IMR-90 (cell line): ENCODE measurements around the gene NTNG2. TPM values are rescaled to one million over a fixed set of nuclear protein-coding genes. Genes with fewer than 3 reads are reported as not detected.

Source experiments
- ATAC-seq: fragments of 200-7000 bp; cut with Tn5 transposase; 2 replicates; pipeline ENCODE4 v1.9.1; 2020; ENCODE audit warnings: low read depth, mild to moderate bottlenecking, moderate library complexity
- BruUV-seq: library from RNA; stranded (reverse); fragments of 400-500 nt; replicated peaks from 2 replicates; lab custom pipeline; 2021; lab: Mats Ljungman, UMichigan
- CTCF ChIA-PET: fragments of 300-600 bp; formaldehyde crosslinking; extraction: SDS; loops from one replicate; lab custom pipeline; 2021; ENCODE audit warnings: antibody characterized with exemption; lab: Yijun Ruan, JAX
- POLR2A ChIA-PET: fragments of 300-600 bp; sonication (Branson Sonifier 250); formaldehyde crosslinking; loops from one replicate; lab custom pipeline; 2022; ENCODE audit warnings: antibody characterized with exemption; ENCODE audit not compliant: unreplicated experiment; lab: Charles Lee
- DNase-seq: peaks from one replicate; pipeline ENCODE4 v3.0.0; 2013
- H2AFZ ChIP-seq: replicated peaks from 2 replicates; pipeline ENCODE3; 2013; ENCODE audit warnings: low read length, mild to moderate bottlenecking; ENCODE audit not compliant: poor library complexity
- H2AK5ac ChIP-seq: 2 replicates; pipeline ENCODE4 v1.6.1; 2013; ENCODE audit warnings: low read depth, low read length, inconsistent platforms
- H2AK9ac ChIP-seq: replicated peaks from 2 replicates; pipeline ENCODE3; 2013; ENCODE audit warnings: mild to moderate bottlenecking, low read depth, low read length, moderate library complexity; ENCODE audit not compliant: poor library complexity
- H2BK120ac ChIP-seq: 2 replicates; pipeline ENCODE4 v1.6.1; 2013; ENCODE audit warnings: low read depth, low read length, inconsistent platforms
- H2BK15ac ChIP-seq: 3 replicates; pipeline ENCODE4 v1.6.1; 2013; ENCODE audit warnings: low read depth, low read length, inconsistent platforms
- H2BK20ac ChIP-seq: 2 replicates; pipeline ENCODE4 v1.6.1; 2013; ENCODE audit warnings: low read depth, mild to moderate bottlenecking, inconsistent platforms, low read length, moderate library complexity
- H2BK5ac ChIP-seq: 2 replicates; pipeline ENCODE4 v1.6.1; 2013; ENCODE audit warnings: mild to moderate bottlenecking, low read depth, low read length, inconsistent platforms; ENCODE audit not compliant: poor library complexity, severe bottlenecking
- H3K14ac ChIP-seq: replicated peaks from 2 replicates; pipeline ENCODE4 v1.6.1; 2013; ENCODE audit warnings: low read depth, low read length, inconsistent platforms
- H3K18ac ChIP-seq: 2 replicates; pipeline ENCODE4 v1.6.1; 2013; ENCODE audit warnings: low read depth, low read length, control low read depth
- H3K23ac ChIP-seq: 2 replicates; pipeline ENCODE4 v1.6.1; 2013; ENCODE audit warnings: low read depth, low read length, inconsistent platforms
- H3K27ac ChIP-seq: 2 replicates; pipeline ENCODE4 v1.5.1; 2013; ENCODE audit warnings: mild to moderate bottlenecking, control low read depth, low read length; ENCODE audit not compliant: insufficient read depth
- H3K27me3 ChIP-seq: 2 replicates; pipeline ENCODE4 v1.6.1; 2013; ENCODE audit warnings: low read length; ENCODE audit not compliant: control insufficient read depth, insufficient read depth
- H3K36me3 ChIP-seq: 2 replicates; pipeline ENCODE4 v1.6.1; 2013; ENCODE audit warnings: low read length, mixed read lengths; ENCODE audit not compliant: control insufficient read depth, insufficient read depth
- H3K4ac ChIP-seq: 2 replicates; pipeline ENCODE4 v1.6.1; 2013; ENCODE audit warnings: low read depth, low read length, inconsistent platforms
- H3K4me1 ChIP-seq: 2 replicates; pipeline ENCODE4 v1.6.1; 2013; ENCODE audit warnings: low read length, mixed read lengths; ENCODE audit not compliant: control insufficient read depth, insufficient read depth
- H3K4me2 ChIP-seq: 2 replicates; pipeline ENCODE4 v1.6.1; 2013; ENCODE audit warnings: low read depth, mild to moderate bottlenecking, control low read depth, low read length, moderate library complexity
- H3K4me3 ChIP-seq: 2 replicates; pipeline ENCODE4 v1.5.1; 2013; ENCODE audit warnings: low read depth, mild to moderate bottlenecking, control low read depth, low read length, moderate library complexity; ENCODE audit not compliant: insufficient read depth
- H3K56ac ChIP-seq: 2 replicates; pipeline ENCODE4 v1.6.1; 2013; ENCODE audit warnings: low read length, inconsistent platforms; ENCODE audit not compliant: insufficient read depth; ENCODE audit errors: extremely low read depth
- H3K79me1 ChIP-seq, 2 experiments: 2 replicates each; pipeline ENCODE4 v1.6.1; 2013; ENCODE audit warnings: low read length in 2 of 2, inconsistent platforms in 1 of 2, low read depth in 1 of 2
- H3K9ac ChIP-seq: 2 replicates; pipeline ENCODE4 v1.6.1; 2013; ENCODE audit warnings: low read depth, low read length, control low read depth
- H3K9me1 ChIP-seq: 2 replicates; pipeline ENCODE4 v1.6.1; 2013; ENCODE audit warnings: low read length, inconsistent platforms; ENCODE audit not compliant: insufficient read depth
- H3K9me3 ChIP-seq: 2 replicates; pipeline ENCODE4 v1.6.1; 2013; ENCODE audit warnings: low read length; ENCODE audit not compliant: control insufficient read depth, insufficient read depth
- H4K20me1 ChIP-seq: 2 replicates; pipeline ENCODE4 v1.6.1; 2013; ENCODE audit warnings: low read length, inconsistent platforms; ENCODE audit not compliant: insufficient read depth
- H4K5ac ChIP-seq: 2 replicates; pipeline ENCODE4 v1.6.1; 2013; ENCODE audit warnings: mild to moderate bottlenecking, low read depth, low read length, control low read depth
- H4K8ac ChIP-seq, 2 experiments: 2 replicates each; pipeline ENCODE4 v1.6.1; 2013; ENCODE audit warnings: low read depth in 2 of 2, low read length in 2 of 2, control low read depth in 1 of 2, inconsistent platforms in 1 of 2
- H4K91ac ChIP-seq: 2 replicates; pipeline ENCODE4 v1.6.1; 2013; ENCODE audit warnings: low read depth, low read length, inconsistent platforms; ENCODE audit not compliant: insufficient read depth
- BHLHE40 ChIP-seq: fragments of 150-350 bp; IDR thresholded peaks from 2 replicates; pipeline ENCODE4 v1.6.1; 2016; ENCODE audit warnings: mild to moderate bottlenecking, low read depth, low read length
- CEBPB ChIP-seq: IDR thresholded peaks from 2 replicates; pipeline ENCODE4 v1.6.1; 2012; ENCODE audit warnings: low read depth, low read length, improper control_type of control experiment
- CHD1 ChIP-seq: IDR thresholded peaks from 2 replicates; pipeline ENCODE4 v1.6.1; 2012; ENCODE audit warnings: low read depth, low read length, improper control_type of control experiment
- CTCF ChIP-seq: conservative IDR thresholded peaks from 2 replicates; pipeline ENCODE4 v1.5.1; 2012; ENCODE audit warnings: mild to moderate bottlenecking, low read depth, low read length, improper control_type of control experiment
- ELK1 ChIP-seq: fragments of 150-350 bp; IDR thresholded peaks from 2 replicates; pipeline ENCODE4 v1.6.1; 2016; ENCODE audit warnings: low read depth, mild to moderate bottlenecking, low read length, moderate library complexity, borderline replicate concordance
- FOS ChIP-seq: fragments of 150-350 bp; IDR thresholded peaks from 2 replicates; pipeline ENCODE4 v1.6.1; 2016; ENCODE audit warnings: low read depth, low read length
- MAFK ChIP-seq: IDR thresholded peaks from 2 replicates; pipeline ENCODE4 v1.6.1; 2012; ENCODE audit warnings: low read depth, low read length, improper control_type of control experiment
- MXI1 ChIP-seq: IDR thresholded peaks from 2 replicates; pipeline ENCODE4 v1.6.1; 2012; ENCODE audit warnings: low read depth, mild to moderate bottlenecking, low read length, moderate library complexity, borderline replicate concordance
- NFE2L2 ChIP-seq: fragments of 150-350 bp; IDR thresholded peaks from 2 replicates; pipeline ENCODE4 v1.6.1; 2016; ENCODE audit warnings: low read depth, mild to moderate bottlenecking, low read length
- POLR2A ChIP-seq: IDR thresholded peaks from 2 replicates; pipeline ENCODE4 v1.6.1; 2012; ENCODE audit warnings: mild to moderate bottlenecking, low read depth, low read length
- RAD21 ChIP-seq: IDR thresholded peaks from 2 replicates; pipeline ENCODE4 v1.6.1; 2012; ENCODE audit warnings: low read length, improper control_type of control experiment
- RCOR1 ChIP-seq: IDR thresholded peaks from 2 replicates; pipeline ENCODE4 v1.6.1; 2012; ENCODE audit warnings: mild to moderate bottlenecking, low read length, improper control_type of control experiment; ENCODE audit not compliant: insufficient replicate concordance
- RFX5 ChIP-seq: IDR thresholded peaks from 2 replicates; pipeline ENCODE4 v1.8.0; 2012; ENCODE audit warnings: low read depth, mild to moderate bottlenecking, low read length, moderate library complexity
- SMC3 ChIP-seq: fragments of 150-350 bp; IDR thresholded peaks from 2 replicates; pipeline ENCODE4 v1.6.1; 2016; ENCODE audit warnings: low read depth, mild to moderate bottlenecking, antibody characterized with exemption, low read length, moderate library complexity
- WGBS, 2 experiments: methylation state at CpG; one replicate each; pipeline versions ENCODE4 v1.1.5 to v1.1.7; 2013; ENCODE audit warnings: missing lambda C conversion rate in 2 of 2; ENCODE audit not compliant: insufficient read length in 1 of 2; ENCODE audit errors: extremely low coverage in 2 of 2; 5-methylcytosine and 5-hydroxymethylcytosine counted together
- dilution Hi-C: fragments of 300-500 bp; cut with HindIII; formaldehyde crosslinking; loops from one replicate; pipeline ENCODE4 v1.14.3; 2018; ENCODE audit warnings: low sequenced_read_pairs; ENCODE audit not compliant: unreplicated experiment
- in situ Hi-C: fragments of 300-500 bp; cut with MboI; formaldehyde crosslinking; loops from 3 replicates; pipeline ENCODE4 v1.14.3; 2019; ENCODE audit warnings: low sequenced_read_pairs, inconsistent platforms, mixed read lengths
- intact Hi-C: fragments of 100-400 bp; cut with micrococcal nuclease; formaldehyde crosslinking; loops from 2 replicates; pipeline ENCODE4 v1.10.0; 2022
- polyA plus RNA-seq, 3 experiments: library from polyadenylated mRNA; depleted of rRNA; stranded (reverse); fragments of >200 nt; gene quantifications; 2 replicates each; pipeline ENCODE4 v1.2.3, GENCODE V29; 2012; ENCODE audit warnings: low replicate concordance in 1 of 3
- total RNA-seq: library from RNA; depleted of rRNA; stranded (reverse); fragments of >200 nt; gene quantifications from 2 replicates; pipeline ENCODE4 v1.2.3, GENCODE V29; 2012
- TF ChIP-seq, protein P1 (sequence below): fragments of 150-350 bp; IDR thresholded peaks from 2 replicates; pipeline ENCODE4 v1.6.1; 2017; ENCODE audit warnings: mild to moderate bottlenecking, antibody characterized with exemption, low read length, low read depth

The NTNG2 gene
- total and polyA plus RNA-seq, 2 of the 4 experiments (the other 2 are of a cell fraction) = 0.54 to 0.84 TPM

GRCh38 chr9:132163876-132164603 lies 2.2 kb downstream of the NTNG2 start:
- H4K91ac ChIP-seq = no peak overlapping the region
- H3K27ac ChIP-seq = no peak overlapping the region
- no peak overlapping the region for H3K18ac ChIP-seq
- H2BK120ac ChIP-seq = no peak overlapping the region
- H2AFZ ChIP-seq = no peak overlapping the region
- no peak overlapping the region for H3K4me2 ChIP-seq
- no peak overlapping the region for H3K4me3 ChIP-seq
- DNase-seq = no peak
- peaks cover 2% of the 10 kb centered on the region; the same call in 1 of the 2 replicates for H3K4me1 ChIP-seq
- no peaks in the 10 kb centered on the region for H3K9me3 ChIP-seq
- H4K20me1 ChIP-seq = peaks cover 17% of the 10 kb centered on the region
- H2AK5ac ChIP-seq = no peak overlapping the region
- H2BK20ac ChIP-seq = no peak overlapping the region
- no peak overlapping the region for H2BK15ac ChIP-seq
- in situ Hi-C loops = loop anchor here (10.0 kb wide), 1 partner anchor 399 kb away; no protein-coding TSS in a partner anchor
- no peak overlapping the region for H2AK9ac ChIP-seq
- dilution Hi-C loops = no loop called here
- ChIA-PET POLR2A (no interaction called here), CTCF (no interaction called here)
- no peak overlapping the region for H4K5ac ChIP-seq
- H3K56ac ChIP-seq = no peak overlapping the region
- H4K8ac ChIP-seq = no peak overlapping the region
- no peak overlapping the region for H3K14ac ChIP-seq
- peaks cover 57% of the 10 kb centered on the region for H3K27me3 ChIP-seq
- no peak overlapping the region for H3K4ac ChIP-seq
- H3K79me1 ChIP-seq = no peaks in the 10 kb centered on the region
- no peak for ATAC-seq
- no peak overlapping the region for H3K23ac ChIP-seq
- H3K9ac ChIP-seq = no peak overlapping the region
- no peaks in the 10 kb centered on the region for H3K9me1 ChIP-seq
- H3K36me3 ChIP-seq = no peaks in the 10 kb centered on the region
- no peak overlapping the region for H2BK5ac ChIP-seq
- intact Hi-C loops = loop anchor here (2.0 to 10.0 kb wide), 2 partner anchors 139 to 401 kb away; no protein-coding TSS in a partner anchor
- no TSS peak for BruUV-seq
- WGBS, 2 experiments = 11% methylated on average over 7 of the region's 45 CpGs; no CpG with 5 or more reads in 1 of the 2 experiments
- TF ChIP-seq, protein P1, sequence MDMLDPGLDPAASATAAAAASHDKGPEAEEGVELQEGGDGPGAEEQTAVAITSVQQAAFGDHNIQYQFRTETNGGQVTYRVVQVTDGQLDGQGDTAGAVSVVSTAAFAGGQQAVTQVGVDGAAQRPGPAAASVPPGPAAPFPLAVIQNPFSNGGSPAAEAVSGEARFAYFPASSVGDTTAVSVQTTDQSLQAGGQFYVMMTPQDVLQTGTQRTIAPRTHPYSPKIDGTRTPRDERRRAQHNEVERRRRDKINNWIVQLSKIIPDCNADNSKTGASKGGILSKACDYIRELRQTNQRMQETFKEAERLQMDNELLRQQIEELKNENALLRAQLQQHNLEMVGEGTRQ = no peak
- TF ChIP-seq MAFK (no peak), RAD21 (no peak), RFX5 (no peak), CTCF (no peak), SMC3 (no peak), MXI1 (no peak), POLR2A (no peak), NFE2L2 (no peak), CEBPB (no peak), RCOR1 (no peak), BHLHE40 (no peak), FOS (no peak), CHD1 (no peak), ELK1 (no peak)
